ENCODE results near the gene ROR1.

ROR1 gene

GRCh38 chr1:63914706-63915105, 140.9 kb downstream of the ROR1 start:
- no peak for ATAC-seq
- TF ChIP-seq ZFP3 (CRISPR knock-in tag; IDR thresholded peaks at IDR 0.05) (no peak), ARNTL (CRISPR knock-in tag; IDR thresholded peaks at IDR 0.05; ENCODE audit: borderline replicate concordance, low read depth) (no peak), ZNF70 (CRISPR knock-in tag; IDR thresholded peaks at IDR 0.05) (no peak), ZNF8 (CRISPR knock-in tag; IDR thresholded peaks at IDR 0.05) (no peak), ZNF565 (CRISPR knock-in tag; conservative IDR thresholded peaks at IDR 0.05; ENCODE audit: low read depth) (no peak), CSDC2 (CRISPR knock-in tag; IDR thresholded peaks at IDR 0.05) (no peak), ZC3H10 (CRISPR knock-in tag; IDR thresholded peaks at IDR 0.05) (no peak), TSHZ2 (CRISPR knock-in tag; IDR thresholded peaks at IDR 0.05) (no peak), TOX (CRISPR knock-in tag; IDR thresholded peaks at IDR 0.05; ENCODE audit: borderline replicate concordance) (no peak), CREB5 (CRISPR knock-in tag; IDR thresholded peaks at IDR 0.05; ENCODE audit: low read depth) (no peak), ZFP30 (CRISPR knock-in tag; IDR thresholded peaks at IDR 0.05) (no peak), OSR1 (CRISPR knock-in tag; IDR thresholded peaks at IDR 0.05) (no peak), ISL1 (CRISPR knock-in tag; IDR thresholded peaks at IDR 0.05) (no peak), BACH2 (CRISPR knock-in tag; IDR thresholded peaks at IDR 0.05; ENCODE audit: borderline replicate concordance) (no peak)

- ATAC-seq: peak; percentile 57
- TF ChIP-seq GLIS3 (CRISPR knock-in tag; IDR thresholded peaks at IDR 0.05): no peak
- no peak for TF ChIP-seq PPARA (CRISPR knock-in tag; IDR thresholded peaks at IDR 0.05; ENCODE audit: borderline replicate concordance)
- TF ChIP-seq ZNF565 (CRISPR knock-in tag; conservative IDR thresholded peaks at IDR 0.05; ENCODE audit: low read depth): no peak
- no peak for TF ChIP-seq PATZ1 (CRISPR knock-in tag; IDR thresholded peaks at IDR 0.05; ENCODE audit: borderline replicate concordance)
- TF ChIP-seq ESRRG (CRISPR knock-in tag; IDR thresholded peaks at IDR 0.05): no peak
- TF ChIP-seq ZNF8 (CRISPR knock-in tag; IDR thresholded peaks at IDR 0.05): no peak
- no peak for TF ChIP-seq CSDC2 (CRISPR knock-in tag; IDR thresholded peaks at IDR 0.05)
- TF ChIP-seq ZNF70 (CRISPR knock-in tag; IDR thresholded peaks at IDR 0.05): no peak
- TF ChIP-seq TSHZ2 (CRISPR knock-in tag; IDR thresholded peaks at IDR 0.05): no peak
- TF ChIP-seq CSRNP3 (CRISPR knock-in tag; IDR thresholded peaks at IDR 0.05): no peak
- no peak for TF ChIP-seq RARB (CRISPR knock-in tag; IDR thresholded peaks at IDR 0.05)
Measured at GRCh38 chr1:63915121-63915520, 141.3 kb downstream of the ROR1 start.

All from SK-N-SH treated with all-trans-retinoic acid at 6 μM for 48 hours (cell line).